HFFc6 (cell line): ENCODE data around the gene PPP1R9B. TPM values are rescaled to one million over a fixed set of nuclear protein-coding genes. Genes with fewer than 3 reads are reported as not detected.
A peak's percentile ranks its signal among the peaks of the same experiment; 100 is the strongest.

Experiments
- DNase-seq: peaks from one replicate; pipeline ENCODE4 v3.0.0-alpha.2; 2018
- H3K27ac Mint-ChIP-seq: 2 replicates; pipeline ENCODE4 v1.8.0; 2020; ENCODE audit warnings: mild to moderate bottlenecking, mixed read lengths
- H3K27me3 Mint-ChIP-seq: 2 replicates; pipeline ENCODE4 v1.8.0; 2021; ENCODE audit warnings: mild to moderate bottlenecking, moderate library complexity, mixed read lengths; ENCODE audit not compliant: insufficient read depth
- H3K36me3 Mint-ChIP-seq: 2 replicates; pipeline ENCODE4 v1.8.0; 2021; ENCODE audit warnings: low read depth, mixed read lengths
- H3K4me1 Mint-ChIP-seq: 2 replicates; pipeline ENCODE4 v1.8.0; 2020; ENCODE audit warnings: low read depth, mixed read lengths
- H3K4me3 Mint-ChIP-seq: 2 replicates; pipeline ENCODE4 v1.8.0; 2020; ENCODE audit warnings: mild to moderate bottlenecking, moderate library complexity, mixed read lengths
- H3K9me3 Mint-ChIP-seq: 2 replicates; pipeline ENCODE4 v1.8.0; 2020; ENCODE audit warnings: mild to moderate bottlenecking, mixed read lengths
- CTCF ChIP-seq: fragments of 200-600 bp; sonication (generic); IDR thresholded peaks from 2 replicates; pipeline ENCODE4 v1.5.0; 2021; ENCODE audit warnings: antibody characterized with exemption, mild to moderate bottlenecking
- total RNA-seq, 6 experiments: library from RNA; stranded (reverse); fragmentation: NEBNext Ultra II Directional; extraction: Animal tissue kit (Norgen Biotek cat#: 25700); gene quantifications; 2 replicates in 1 of 6; 3 replicates in 5 of 6; pipeline ENCODE4 v1.2.3, GENCODE V29; 2021

The PPP1R9B gene
- total RNA-seq, 6 experiments from 2014 or later = 66.4 to 78.5 (median 68.7) TPM

DNA sequence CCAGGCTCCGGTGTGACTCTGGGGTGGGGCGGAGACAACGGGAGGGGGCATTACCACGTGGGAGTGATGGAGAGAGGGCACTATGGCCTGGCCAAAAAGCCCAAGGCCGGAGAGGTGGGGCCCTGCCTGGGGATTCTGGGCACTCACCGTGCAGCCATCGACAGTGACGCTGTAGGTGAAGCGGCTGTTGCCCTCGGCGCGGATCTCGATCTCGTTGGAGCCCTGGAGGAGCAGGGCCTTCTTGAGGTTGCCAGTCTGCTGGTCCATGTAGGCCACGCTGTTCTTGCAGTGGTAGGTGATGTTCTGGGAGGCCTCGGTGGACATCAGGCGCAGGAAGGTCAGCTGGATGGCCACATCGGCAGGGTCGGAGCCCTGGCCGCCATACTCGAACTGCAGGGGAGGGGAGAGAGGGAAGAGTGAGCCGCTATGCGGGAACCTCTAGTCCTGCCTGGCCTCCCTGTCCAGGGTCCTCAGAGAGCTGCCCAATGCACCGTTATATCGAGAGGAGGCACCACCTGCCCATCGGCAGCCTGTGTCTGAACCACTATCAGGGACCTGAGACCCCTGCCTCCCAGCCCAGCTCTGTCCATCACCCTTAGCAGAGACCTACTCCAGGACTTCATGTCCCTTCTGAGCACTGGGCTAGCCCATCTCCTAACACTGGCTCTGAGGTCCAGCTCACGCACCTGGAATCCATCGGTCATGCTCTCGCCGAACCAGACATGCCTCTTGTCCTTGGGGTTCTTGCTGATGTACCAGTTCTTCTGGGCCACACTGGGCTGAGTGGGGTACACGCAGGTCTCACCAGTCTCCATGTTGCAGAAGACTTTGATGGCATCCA lies 35.4 kb upstream of the PPP1R9B start:
- Mint-ChIP-seq H3K4me1 (peaks cover 100% of the 10 kb centered on the region), H3K36me3 (peaks cover 70% of the 10 kb centered on the region), H3K27me3 (peaks cover 85% of the 10 kb centered on the region), H3K27ac (peak overlapping the region; percentile 100), H3K4me3 (peak overlapping the region; percentile 100), H3K9me3 (peaks cover 3% of the 10 kb centered on the region; the same call in 1 of the 2 replicates)
- no peak for TF ChIP-seq CTCF
- DNase-seq = no peak

DNA sequence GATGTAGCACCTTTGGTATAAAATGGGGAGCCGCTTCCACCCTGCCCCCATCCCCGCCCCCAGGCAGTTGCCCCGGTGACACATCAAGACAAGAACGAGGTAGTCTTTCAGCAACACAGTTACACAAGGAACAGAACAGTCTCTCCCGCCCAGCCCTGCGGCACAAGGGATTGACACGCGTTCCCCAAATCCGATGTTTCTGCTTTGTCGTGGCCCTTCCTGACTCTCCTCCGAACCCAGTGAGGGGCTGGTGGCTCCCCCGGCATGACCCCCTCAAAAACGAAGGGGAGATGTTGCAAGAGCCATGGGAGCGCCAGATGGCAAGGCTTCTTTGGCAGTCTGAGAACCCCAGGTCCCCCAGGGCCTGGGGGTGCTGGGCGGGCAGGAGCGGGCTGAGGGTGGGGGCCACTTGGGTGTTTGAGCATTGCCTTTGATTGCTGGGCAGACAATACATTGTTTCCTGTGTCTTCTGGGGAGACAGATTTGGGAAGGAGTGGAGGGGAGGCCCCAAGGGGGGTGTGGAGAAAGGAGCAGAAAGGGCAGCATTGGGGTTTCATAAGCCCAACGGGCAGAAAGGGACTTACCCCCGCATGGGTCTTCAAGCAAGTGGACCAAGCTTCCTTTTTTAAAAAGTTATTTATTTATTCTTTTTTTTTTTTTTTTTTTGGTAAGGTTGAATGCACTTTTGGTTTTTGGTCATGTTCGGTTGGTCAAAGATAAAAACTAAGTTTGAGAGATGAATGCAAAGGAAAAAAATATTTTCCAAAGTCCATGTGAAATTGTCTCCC lies 34.3 kb upstream of the PPP1R9B start:
- Mint-ChIP-seq H3K36me3 (peaks cover 64% of the 10 kb centered on the region), H3K4me3 (peak overlapping the region; percentile 100), H3K27ac (peak overlapping the region; percentile 100), H3K4me1 (peaks cover 100% of the 10 kb centered on the region), H3K27me3 (peaks cover 80% of the 10 kb centered on the region), H3K9me3 (peaks cover 3% of the 10 kb centered on the region; the same call in 1 of the 2 replicates)
- no peak for TF ChIP-seq CTCF
- DNase-seq = peak; percentile 79

- H3K4me1 Mint-ChIP-seq = peaks cover 100% of the 10 kb centered on the region
Observed at GRCh38 chr17:50184064-50184463, 33.6 kb upstream of the PPP1R9B start.

GRCh38 chr17:50183421-50183994 lies 33.0 kb upstream of the PPP1R9B start:
- H3K4me1 Mint-ChIP-seq = peaks cover 100% of the 10 kb centered on the region
- peak overlapping the region; percentile 100 for H3K4me3 Mint-ChIP-seq
- H3K27ac Mint-ChIP-seq = peak overlapping the region; percentile 100
- DNase-seq = no peak
- no peak for TF ChIP-seq CTCF
- peaks cover 3% of the 10 kb centered on the region; the same call in 1 of the 2 replicates for H3K9me3 Mint-ChIP-seq
- peaks cover 80% of the 10 kb centered on the region for H3K27me3 Mint-ChIP-seq
- peaks cover 57% of the 10 kb centered on the region for H3K36me3 Mint-ChIP-seq

More at GRCh38 chr17:50184064-50184463, 33.6 kb upstream of the PPP1R9B start:
- TF ChIP-seq CTCF = peak; percentile 65
- no peak for DNase-seq
- peak overlapping the region; percentile 100 for H3K27ac Mint-ChIP-seq
- peak overlapping the region; percentile 100 for H3K4me3 Mint-ChIP-seq
- H3K9me3 Mint-ChIP-seq = peaks cover 3% of the 10 kb centered on the region; the same call in 1 of the 2 replicates
- H3K36me3 Mint-ChIP-seq = peaks cover 63% of the 10 kb centered on the region
- H3K27me3 Mint-ChIP-seq = peaks cover 80% of the 10 kb centered on the region

- no peak for TF ChIP-seq CTCF
- H3K4me3 Mint-ChIP-seq = peak overlapping the region; percentile 54
- H3K4me1 Mint-ChIP-seq = peaks cover 100% of the 10 kb centered on the region
- H3K27me3 Mint-ChIP-seq = peaks cover 80% of the 10 kb centered on the region
- DNase-seq = no peak
- peaks cover 3% of the 10 kb centered on the region; the same call in 1 of the 2 replicates for H3K9me3 Mint-ChIP-seq
- H3K36me3 Mint-ChIP-seq = peaks cover 55% of the 10 kb centered on the region; the same call in 1 of the 2 replicates
- peak overlapping the region; percentile 100 for H3K27ac Mint-ChIP-seq
Observed at GRCh38 chr17:50182783-50183420, 32.4 kb upstream of the PPP1R9B start.
